HepG2 (cell line): ENCODE measurements around the gene BBC3. TPM values are rescaled to one million over a fixed set of nuclear protein-coding genes. Genes with fewer than 3 reads are reported as not detected.

Experiments
- DMAP1 ChIP-seq: IDR thresholded peaks from 2 replicates; pipeline ENCODE4 v1.6.1; 2016
- HNF4A ChIP-seq: sonication (generic); formaldehyde crosslinking; IDR thresholded peaks from 2 replicates; pipeline ENCODE4 v1.4.0; 2020; ENCODE audit warnings: missing genetic modification reagents
- MAFG ChIP-seq: sonication (generic); formaldehyde crosslinking; IDR thresholded peaks from 2 replicates; pipeline ENCODE4 v1.5.1; 2020; ENCODE audit warnings: mild to moderate bottlenecking, missing genetic modification reagents
- MED8 ChIP-seq: sonication (generic); formaldehyde crosslinking; IDR thresholded peaks from 2 replicates; pipeline ENCODE4 v1.8.1; 2023; ENCODE audit warnings: mild to moderate bottlenecking, missing genetic modification reagents; ENCODE audit not compliant: insufficient replicate concordance
- NFE2 ChIP-seq: sonication (generic); formaldehyde crosslinking; IDR thresholded peaks from 2 replicates; pipeline ENCODE4 v1.4.0; 2020; ENCODE audit warnings: missing genetic modification reagents
- NFYB ChIP-seq: sonication (generic); formaldehyde crosslinking; IDR thresholded peaks from 2 replicates; pipeline ENCODE4 v1.4.0; 2020; ENCODE audit warnings: missing genetic modification reagents
- SP1 ChIP-seq, 2 experiments: fragments of 450-650 bp in 1 of 2; sonication (generic) in 1 of 2; formaldehyde crosslinking in 1 of 2; IDR thresholded peaks; 2 replicates each; pipeline versions ENCODE4 v1.4.0 to v1.6.1; 2016 to 2020; ENCODE audit warnings: missing genetic modification reagents in 1 of 2
- ZNF17 ChIP-seq: sonication (generic); formaldehyde crosslinking; IDR thresholded peaks from 2 replicates; pipeline ENCODE4 v1.5.0; 2020; ENCODE audit warnings: mild to moderate bottlenecking, missing genetic modification reagents
- ZNF329 ChIP-seq: sonication (generic); formaldehyde crosslinking; IDR thresholded peaks from 2 replicates; pipeline ENCODE4 v1.9.0; 2021; ENCODE audit warnings: low read depth, mild to moderate bottlenecking, missing genetic modification reagents
- ZNF382 ChIP-seq: sonication (generic); formaldehyde crosslinking; IDR thresholded peaks from 2 replicates; pipeline ENCODE4 v1.5.0; 2020; ENCODE audit warnings: missing genetic modification reagents, mild to moderate bottlenecking, borderline replicate concordance
- ZNF530 ChIP-seq: sonication (generic); formaldehyde crosslinking; IDR thresholded peaks from 2 replicates; pipeline ENCODE4 v1.5.0; 2020; ENCODE audit warnings: low read depth, mild to moderate bottlenecking, missing genetic modification reagents
- ZNF564 ChIP-seq: sonication (generic); formaldehyde crosslinking; IDR thresholded peaks from 2 replicates; pipeline ENCODE4 v1.8.1; 2023; ENCODE audit warnings: mild to moderate bottlenecking, missing genetic modification reagents
- ZNF570 ChIP-seq: sonication (generic); formaldehyde crosslinking; IDR thresholded peaks from 2 replicates; pipeline ENCODE4 v1.4.0; 2020; ENCODE audit warnings: mild to moderate bottlenecking, missing genetic modification reagents, borderline replicate concordance
- polyA plus RNA-seq, 8 experiments: library from polyadenylated mRNA; depleted of rRNA in 3 of 8; stranded (reverse) in 7 of 8; unstranded in 1 of 8; fragments of >200 nt; fragmentation: Illumina TruSeq in 4 of 8; extraction: Trizol in 4 of 8; gene quantifications; 2 replicates each; pipeline versions ENCODE4 v1.2.1 to v1.2.3, GENCODE V29; 2011 to 2016; ENCODE audit warnings: low read depth in 4 of 8, missing spikeins in 1 of 8, mixed read lengths in 1 of 8; ENCODE audit not compliant: insufficient read depth in 1 of 8
- total RNA-seq, 5 experiments: library from RNA; depleted of rRNA; stranded (reverse); fragments of >200 nt; fragmentation: Illumina TruSeq; extraction: Trizol; gene quantifications; 2 replicates each; pipeline ENCODE4 v1.2.3, GENCODE V29; 2016; ENCODE audit warnings: low read depth in 1 of 5
- TF ChIP-seq, protein P1 (sequence below): sonication (generic); formaldehyde crosslinking; IDR thresholded peaks from 2 replicates; pipeline ENCODE4 v1.5.1; 2020; ENCODE audit warnings: mild to moderate bottlenecking, missing genetic modification reagents, moderate library complexity
- TF ChIP-seq, protein P2 (sequence below): sonication (generic); formaldehyde crosslinking; IDR thresholded peaks from 2 replicates; pipeline ENCODE4 v1.4.0; 2020; ENCODE audit warnings: missing genetic modification reagents
- TF ChIP-seq, protein P3 (sequence below): sonication (generic); formaldehyde crosslinking; IDR thresholded peaks from 2 replicates; pipeline ENCODE4 v1.4.0; 2020; ENCODE audit warnings: missing genetic modification reagents
- TF ChIP-seq, protein P4 (sequence below): IDR thresholded peaks from 2 replicates; pipeline ENCODE4 v1.6.1; 2018; ENCODE audit warnings: missing genetic modification reagents
- TF ChIP-seq, protein P5 (sequence below): sonication (generic); formaldehyde crosslinking; IDR thresholded peaks from 2 replicates; pipeline ENCODE4; 2020; ENCODE audit warnings: missing genetic modification reagents, mild to moderate bottlenecking, borderline replicate concordance
- TF ChIP-seq, protein P6 (sequence below): IDR thresholded peaks from 2 replicates; pipeline ENCODE4 v1.6.1; 2016; ENCODE audit warnings: mild to moderate bottlenecking, missing biosample characterization, missing genetic modification reagents

The BBC3 gene
- total and polyA plus RNA-seq, 2 of the 13 experiments (the other 11 are each of a cell fraction or from before 2014, with no cell fraction given), result 6.1 to 8.8 TPM

DNA sequence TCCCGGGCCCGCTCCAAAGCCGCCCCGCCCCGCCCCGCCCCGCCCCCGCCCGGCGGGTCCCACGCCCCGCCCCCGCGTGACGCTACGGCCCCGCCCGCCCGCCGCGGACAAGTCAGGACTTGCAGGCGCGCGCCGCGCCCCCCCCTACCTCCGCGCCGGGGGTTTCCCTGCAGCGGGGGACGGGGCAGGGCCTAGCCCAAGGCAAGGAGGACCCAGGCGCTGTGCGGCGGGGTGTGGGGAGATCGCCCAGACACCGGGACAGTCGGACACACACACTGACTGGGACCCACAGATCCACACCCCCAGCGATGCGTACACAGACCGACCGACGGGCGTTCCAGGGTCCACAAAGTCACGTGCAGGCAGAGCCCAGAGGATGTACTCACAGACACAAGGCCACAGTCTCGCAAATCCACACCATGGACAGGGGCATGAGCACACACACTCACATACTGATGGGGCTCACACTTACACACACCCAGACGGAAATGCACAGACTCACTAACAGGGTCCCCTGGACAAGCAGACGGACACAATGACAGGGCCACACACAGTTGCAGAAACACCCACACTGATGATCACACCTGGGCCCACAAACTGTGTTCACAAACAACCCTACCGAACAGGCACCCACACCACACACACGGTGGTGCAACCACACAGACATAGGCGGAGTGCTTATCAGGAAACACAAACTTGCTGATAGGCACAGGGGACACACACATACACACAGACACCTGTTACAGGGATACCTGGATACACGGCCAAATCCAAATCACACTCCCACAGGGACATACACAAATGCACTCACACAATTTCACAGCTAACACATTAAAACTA, 436 bp upstream of the BBC3 start (continued):
- no peak for TF ChIP-seq ZNF530 (CRISPR knock-in tag)
- peak; percentile 81 for TF ChIP-seq DMAP1 (CRISPR knock-in tag)
- peak; percentile 80 for TF ChIP-seq HNF4A (CRISPR knock-in tag)
- TF ChIP-seq, protein P1, sequence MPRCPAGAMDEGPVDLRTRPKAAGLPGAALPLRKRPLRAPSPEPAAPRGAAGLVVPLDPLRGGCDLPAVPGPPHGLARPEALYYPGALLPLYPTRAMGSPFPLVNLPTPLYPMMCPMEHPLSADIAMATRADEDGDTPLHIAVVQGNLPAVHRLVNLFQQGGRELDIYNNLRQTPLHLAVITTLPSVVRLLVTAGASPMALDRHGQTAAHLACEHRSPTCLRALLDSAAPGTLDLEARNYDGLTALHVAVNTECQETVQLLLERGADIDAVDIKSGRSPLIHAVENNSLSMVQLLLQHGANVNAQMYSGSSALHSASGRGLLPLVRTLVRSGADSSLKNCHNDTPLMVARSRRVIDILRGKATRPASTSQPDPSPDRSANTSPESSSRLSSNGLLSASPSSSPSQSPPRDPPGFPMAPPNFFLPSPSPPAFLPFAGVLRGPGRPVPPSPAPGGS (CRISPR knock-in tag), result peak; percentile 94
- TF ChIP-seq ZNF564 (CRISPR knock-in tag), result 0 out of 2 replicates have a peak, but pooled peaks have one; percentile 21
- TF ChIP-seq, protein P2, sequence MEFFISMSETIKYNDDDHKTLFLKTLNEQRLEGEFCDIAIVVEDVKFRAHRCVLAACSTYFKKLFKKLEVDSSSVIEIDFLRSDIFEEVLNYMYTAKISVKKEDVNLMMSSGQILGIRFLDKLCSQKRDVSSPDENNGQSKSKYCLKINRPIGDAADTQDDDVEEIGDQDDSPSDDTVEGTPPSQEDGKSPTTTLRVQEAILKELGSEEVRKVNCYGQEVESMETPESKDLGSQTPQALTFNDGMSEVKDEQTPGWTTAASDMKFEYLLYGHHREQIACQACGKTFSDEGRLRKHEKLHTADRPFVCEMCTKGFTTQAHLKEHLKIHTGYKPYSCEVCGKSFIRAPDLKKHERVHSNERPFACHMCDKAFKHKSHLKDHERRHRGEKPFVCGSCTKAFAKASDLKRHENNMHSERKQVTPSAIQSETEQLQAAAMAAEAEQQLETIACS, result peak; percentile 61
- TF ChIP-seq, protein P3, sequence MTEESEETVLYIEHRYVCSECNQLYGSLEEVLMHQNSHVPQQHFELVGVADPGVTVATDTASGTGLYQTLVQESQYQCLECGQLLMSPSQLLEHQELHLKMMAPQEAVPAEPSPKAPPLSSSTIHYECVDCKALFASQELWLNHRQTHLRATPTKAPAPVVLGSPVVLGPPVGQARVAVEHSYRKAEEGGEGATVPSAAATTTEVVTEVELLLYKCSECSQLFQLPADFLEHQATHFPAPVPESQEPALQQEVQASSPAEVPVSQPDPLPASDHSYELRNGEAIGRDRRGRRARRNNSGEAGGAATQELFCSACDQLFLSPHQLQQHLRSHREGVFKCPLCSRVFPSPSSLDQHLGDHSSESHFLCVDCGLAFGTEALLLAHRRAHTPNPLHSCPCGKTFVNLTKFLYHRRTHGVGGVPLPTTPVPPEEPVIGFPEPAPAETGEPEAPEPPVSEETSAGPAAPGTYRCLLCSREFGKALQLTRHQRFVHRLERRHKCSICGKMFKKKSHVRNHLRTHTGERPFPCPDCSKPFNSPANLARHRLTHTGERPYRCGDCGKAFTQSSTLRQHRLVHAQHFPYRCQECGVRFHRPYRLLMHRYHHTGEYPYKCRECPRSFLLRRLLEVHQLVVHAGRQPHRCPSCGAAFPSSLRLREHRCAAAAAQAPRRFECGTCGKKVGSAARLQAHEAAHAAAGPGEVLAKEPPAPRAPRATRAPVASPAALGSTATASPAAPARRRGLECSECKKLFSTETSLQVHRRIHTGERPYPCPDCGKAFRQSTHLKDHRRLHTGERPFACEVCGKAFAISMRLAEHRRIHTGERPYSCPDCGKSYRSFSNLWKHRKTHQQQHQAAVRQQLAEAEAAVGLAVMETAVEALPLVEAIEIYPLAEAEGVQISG (CRISPR knock-in tag), result peak; percentile 48; the same call in 1 of the 2 replicates
- TF ChIP-seq MED8 (CRISPR knock-in tag), result peak; percentile 88
- no peak for TF ChIP-seq SP1 (IDR thresholded peaks at IDR 0.05)
- TF ChIP-seq SP1 (CRISPR knock-in tag; IDR thresholded peaks at IDR 0.05), result peak; percentile 56
- no peak for TF ChIP-seq MAFG (CRISPR knock-in tag)
- no peak for TF ChIP-seq ZNF570 (CRISPR knock-in tag)
- TF ChIP-seq NFE2 (CRISPR knock-in tag), result no peak
- no peak for TF ChIP-seq ZNF329 (CRISPR knock-in tag)
- TF ChIP-seq ZNF17 (CRISPR knock-in tag), result no peak
- TF ChIP-seq, protein P4, sequence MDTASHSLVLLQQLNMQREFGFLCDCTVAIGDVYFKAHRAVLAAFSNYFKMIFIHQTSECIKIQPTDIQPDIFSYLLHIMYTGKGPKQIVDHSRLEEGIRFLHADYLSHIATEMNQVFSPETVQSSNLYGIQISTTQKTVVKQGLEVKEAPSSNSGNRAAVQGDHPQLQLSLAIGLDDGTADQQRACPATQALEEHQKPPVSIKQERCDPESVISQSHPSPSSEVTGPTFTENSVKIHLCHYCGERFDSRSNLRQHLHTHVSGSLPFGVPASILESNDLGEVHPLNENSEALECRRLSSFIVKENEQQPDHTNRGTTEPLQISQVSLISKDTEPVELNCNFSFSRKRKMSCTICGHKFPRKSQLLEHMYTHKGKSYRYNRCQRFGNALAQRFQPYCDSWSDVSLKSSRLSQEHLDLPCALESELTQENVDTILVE, result peak; percentile 74
- TF ChIP-seq, protein P5, sequence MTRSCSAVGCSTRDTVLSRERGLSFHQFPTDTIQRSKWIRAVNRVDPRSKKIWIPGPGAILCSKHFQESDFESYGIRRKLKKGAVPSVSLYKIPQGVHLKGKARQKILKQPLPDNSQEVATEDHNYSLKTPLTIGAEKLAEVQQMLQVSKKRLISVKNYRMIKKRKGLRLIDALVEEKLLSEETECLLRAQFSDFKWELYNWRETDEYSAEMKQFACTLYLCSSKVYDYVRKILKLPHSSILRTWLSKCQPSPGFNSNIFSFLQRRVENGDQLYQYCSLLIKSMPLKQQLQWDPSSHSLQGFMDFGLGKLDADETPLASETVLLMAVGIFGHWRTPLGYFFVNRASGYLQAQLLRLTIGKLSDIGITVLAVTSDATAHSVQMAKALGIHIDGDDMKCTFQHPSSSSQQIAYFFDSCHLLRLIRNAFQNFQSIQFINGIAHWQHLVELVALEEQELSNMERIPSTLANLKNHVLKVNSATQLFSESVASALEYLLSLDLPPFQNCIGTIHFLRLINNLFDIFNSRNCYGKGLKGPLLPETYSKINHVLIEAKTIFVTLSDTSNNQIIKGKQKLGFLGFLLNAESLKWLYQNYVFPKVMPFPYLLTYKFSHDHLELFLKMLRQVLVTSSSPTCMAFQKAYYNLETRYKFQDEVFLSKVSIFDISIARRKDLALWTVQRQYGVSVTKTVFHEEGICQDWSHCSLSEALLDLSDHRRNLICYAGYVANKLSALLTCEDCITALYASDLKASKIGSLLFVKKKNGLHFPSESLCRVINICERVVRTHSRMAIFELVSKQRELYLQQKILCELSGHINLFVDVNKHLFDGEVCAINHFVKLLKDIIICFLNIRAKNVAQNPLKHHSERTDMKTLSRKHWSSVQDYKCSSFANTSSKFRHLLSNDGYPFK, result 0 out of 2 replicates have a peak, but pooled peaks have one; percentile 42
- TF ChIP-seq, protein P6, sequence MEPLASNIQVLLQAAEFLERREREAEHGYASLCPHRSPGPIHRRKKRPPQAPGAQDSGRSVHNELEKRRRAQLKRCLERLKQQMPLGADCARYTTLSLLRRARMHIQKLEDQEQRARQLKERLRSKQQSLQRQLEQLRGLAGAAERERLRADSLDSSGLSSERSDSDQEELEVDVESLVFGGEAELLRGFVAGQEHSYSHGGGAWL, result peak; percentile 17
- TF ChIP-seq ZNF382 (CRISPR knock-in tag), result no peak
- TF ChIP-seq NFYB (CRISPR knock-in tag), result no peak
